HG03342 (cell line): ENCODE results near the gene GRID2.
"Not testable (repeated sequence)": the region's sequence is repeated elsewhere in the genome, so short reads cannot be mapped to it uniquely, and the experiment has no call there.

ENCODE experiments used
- ATAC-seq: cut with Tn5 transposase; IDR thresholded peaks from one replicate; pipeline ENCODE4 v1.9.1; 2021; ENCODE audit warnings: mild to moderate bottlenecking, moderate library complexity; ENCODE audit not compliant: unreplicated experiment

GRID2 gene

DNA sequence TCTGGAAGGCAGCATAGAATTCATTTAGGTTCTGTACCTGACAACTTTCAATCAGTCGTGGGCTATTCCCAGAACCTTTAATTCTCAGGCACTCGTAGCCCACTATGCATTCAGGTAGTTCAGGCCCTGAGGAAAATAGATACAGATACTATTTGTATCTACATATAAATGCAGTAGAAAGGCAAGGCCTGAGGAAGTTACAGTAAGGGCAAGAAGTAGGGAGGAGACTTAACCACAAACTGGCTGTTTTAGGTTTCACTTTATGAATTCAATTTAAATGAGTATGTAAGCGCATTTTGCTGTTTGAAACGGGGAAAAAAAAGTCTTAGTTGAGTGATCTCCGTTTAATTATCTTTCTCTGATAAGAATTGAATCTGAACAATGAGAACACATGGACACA, 995.4 kb downstream of the GRID2 start:
- no peak for ATAC-seq

DNA sequence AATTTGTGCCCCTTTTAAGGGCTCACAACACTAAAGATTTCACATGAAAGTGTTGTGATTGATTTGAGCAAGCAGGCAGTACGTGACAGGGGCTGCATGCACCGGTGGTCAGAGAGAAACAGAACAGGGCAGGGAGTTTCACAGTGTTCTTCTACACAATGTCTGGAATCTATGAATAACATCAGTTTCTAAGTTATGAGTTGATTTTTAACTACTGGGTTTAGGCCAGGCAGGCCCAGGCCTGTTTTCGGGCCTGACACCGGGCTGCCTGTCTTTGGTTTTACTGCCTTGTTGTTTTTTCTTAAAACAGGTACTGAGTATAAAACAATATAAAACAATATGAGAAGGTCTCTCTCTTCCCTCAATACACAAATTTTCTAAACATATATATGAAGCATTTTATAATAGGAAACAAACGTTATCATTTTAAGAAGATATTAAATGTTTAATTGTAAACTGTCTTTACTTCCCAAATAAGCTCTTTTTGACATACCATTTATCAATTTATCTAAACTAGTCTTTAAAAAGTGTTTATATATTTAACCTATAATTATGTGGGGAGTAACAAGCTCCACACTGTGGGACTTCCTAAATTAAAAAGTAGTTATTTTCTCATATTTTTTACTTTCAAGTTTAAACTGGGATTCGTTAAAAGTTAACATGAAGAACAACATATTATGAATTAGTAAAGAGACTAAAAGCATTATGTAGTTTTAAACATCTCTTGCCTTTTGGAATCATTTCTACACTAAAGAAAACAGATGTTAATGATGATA, 997.2 kb downstream of the GRID2 start:
- not testable (repeated sequence) for ATAC-seq

DNA sequence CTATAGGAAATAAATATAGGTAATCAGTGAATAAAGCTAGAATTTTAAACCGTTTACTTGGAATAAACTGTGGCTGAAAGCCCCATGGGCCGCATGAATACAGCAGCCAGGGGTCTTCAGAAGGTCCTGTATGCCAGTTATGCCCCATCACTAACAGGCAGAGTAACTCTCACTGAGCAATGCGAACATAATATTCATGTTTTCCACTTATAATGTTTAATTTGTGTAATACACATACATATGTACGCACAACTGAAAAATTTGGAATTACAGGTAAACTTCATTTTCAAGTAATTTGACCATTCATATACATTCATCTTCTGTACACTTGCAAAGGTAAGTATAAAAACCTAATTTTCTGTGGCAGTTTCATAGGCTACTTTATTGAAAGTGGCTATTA, 998.5 kb downstream of the GRID2 start:
- ATAC-seq, result no peak

DNA sequence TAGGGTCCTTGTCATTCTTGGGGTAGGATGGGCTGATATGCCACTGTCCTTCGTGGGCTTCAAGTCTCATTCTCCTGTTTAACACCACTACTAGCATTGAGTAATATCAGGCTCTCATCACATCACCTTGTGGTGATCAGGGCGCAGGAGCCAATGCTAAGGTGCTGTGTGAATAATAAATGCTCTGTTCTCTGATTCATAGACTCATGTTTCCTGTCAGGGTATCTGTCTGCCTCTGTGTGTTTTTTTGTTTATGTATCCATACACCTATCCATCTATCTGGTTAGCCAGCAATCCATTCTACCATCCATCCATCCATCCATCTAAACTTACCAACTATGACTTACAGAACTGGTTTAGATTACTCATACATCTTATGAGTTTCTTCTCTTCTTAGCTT, 999.7 kb downstream of the GRID2 start:
- ATAC-seq, result no peak

DNA sequence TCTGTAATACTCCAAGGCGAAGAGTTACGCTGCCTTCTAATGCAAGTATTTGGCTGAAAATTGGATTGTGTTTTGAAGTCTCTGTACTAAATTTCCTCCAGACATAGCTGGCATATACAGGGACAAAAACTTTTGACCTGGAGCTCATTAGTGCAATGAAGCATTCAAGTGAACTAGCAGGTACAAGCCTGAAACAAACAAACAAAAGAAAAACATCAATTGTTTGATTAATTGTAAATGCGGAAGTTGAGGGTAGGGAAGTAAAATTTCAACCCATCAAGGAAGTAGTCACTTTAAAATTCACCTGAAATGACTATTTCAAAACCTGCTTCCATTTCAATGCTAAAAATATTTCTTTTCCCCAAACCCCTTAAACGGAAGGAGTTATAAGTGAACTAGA, 1008.5 kb downstream of the GRID2 start:
- ATAC-seq, result no peak

DNA sequence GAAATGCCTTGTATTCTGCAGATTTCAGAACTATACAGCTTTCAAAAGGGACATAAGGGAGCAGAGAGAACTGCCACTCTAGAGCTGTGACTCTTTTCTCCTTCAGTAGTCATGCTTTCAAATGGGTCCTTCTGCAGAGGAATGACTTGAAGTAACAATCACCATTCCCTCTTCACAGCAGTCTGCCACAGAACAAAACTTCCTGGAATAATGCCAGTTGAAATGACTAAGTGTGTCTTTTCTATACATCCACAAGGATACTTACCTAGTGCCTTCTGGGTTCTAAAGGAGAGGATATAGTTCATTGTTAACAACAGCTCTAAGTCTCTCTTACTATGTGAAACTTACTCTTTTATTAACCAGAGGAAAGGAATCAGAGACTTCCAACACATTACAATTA, 1009.4 kb downstream of the GRID2 start:
- no peak for ATAC-seq

DNA sequence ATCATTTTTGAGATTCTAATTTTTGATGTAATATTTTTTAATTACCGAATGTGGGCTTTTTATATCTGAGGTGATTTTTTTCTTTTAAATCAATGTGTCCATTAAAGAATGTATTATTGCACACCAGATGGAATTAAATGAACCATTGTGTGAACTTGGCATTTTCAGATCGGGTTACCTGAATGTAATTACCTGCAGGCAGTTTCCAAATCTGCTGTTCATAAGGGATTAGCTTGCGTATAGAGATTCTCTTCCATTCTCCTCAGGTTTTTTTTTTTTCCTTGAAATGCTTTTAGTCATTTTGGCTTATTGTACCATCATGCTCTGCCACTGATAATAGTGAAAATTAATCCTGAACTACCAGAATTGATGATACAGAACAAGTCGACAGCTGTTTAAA, 1013.3 kb downstream of the GRID2 start:
- ATAC-seq, result no peak

DNA sequence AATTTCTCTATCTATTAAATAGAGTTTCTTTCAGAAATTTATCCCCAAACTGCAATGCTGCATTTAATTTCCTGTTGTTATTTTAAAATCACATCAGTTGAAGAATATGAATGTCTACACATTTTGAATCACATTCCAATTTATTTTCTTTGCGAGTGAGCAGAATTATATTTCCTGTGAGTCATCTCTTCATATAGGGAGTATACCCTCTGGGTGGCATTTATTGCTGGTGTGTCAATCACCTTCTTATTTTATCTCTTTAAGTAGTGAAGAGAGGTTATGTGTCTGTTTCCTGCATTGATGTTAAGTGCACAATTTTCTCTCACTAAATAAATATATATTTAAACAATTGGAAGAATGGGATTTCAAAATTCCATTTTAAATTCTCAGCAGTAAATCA, 1013.8 kb downstream of the GRID2 start:
- ATAC-seq, result no peak

DNA sequence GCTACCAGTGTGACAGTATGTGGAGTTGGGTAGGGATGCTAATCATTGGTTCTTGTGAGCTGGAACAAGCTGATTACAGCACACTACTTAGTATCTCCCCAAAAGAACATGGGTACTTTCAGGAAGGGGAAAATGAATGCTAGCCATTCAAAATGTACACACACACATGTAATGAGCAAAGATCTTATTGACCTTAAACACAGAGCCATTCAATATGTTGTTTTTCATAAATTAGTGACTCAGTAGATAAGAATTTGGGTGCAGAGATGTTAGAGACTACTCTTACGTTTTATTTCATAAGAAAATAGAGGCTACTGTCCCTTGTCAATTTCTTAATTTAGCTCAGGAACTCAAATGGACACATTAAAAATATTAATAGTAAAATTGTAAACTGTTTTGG, 1015.3 kb downstream of the GRID2 start:
- ATAC-seq, result no peak

DNA sequence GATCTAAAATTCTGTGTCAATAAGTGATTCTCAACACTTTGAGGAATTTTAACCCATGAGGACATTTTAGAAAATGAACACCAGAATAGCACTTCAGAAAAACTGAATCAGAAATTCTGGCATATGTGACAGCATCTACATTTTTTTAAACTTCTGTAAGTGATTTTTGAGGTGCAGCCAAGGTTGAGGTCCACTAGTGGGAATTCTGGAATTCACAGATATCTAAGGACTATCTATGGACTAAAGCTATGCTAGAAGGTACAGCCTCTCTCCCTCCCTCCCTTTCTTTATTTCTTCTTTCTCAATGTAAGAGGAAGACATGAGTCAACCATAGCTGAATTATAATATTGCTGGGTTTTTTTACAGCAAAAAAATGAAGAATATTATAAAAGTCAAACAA, 1016.6 kb downstream of the GRID2 start:
- ATAC-seq, result no peak

DNA sequence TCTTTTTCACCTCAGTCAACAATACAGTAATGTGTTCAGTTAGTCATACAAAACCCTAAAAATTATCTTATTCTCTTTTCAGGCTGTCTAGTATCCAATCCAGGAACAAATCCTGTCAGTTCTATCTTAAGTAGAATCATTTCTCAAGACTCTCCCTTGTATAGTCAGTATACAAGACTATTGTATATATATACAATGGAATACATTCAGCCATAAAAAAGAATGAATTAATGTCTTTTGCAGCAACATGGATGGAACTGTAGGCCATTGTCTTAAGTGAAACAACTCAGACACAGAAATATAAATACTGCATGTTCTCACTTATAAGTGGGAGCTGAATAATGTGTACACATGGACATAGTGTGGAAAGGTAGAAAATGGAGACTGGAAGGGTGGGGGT, 1023.6 kb downstream of the GRID2 start:
- ATAC-seq, result no peak

DNA sequence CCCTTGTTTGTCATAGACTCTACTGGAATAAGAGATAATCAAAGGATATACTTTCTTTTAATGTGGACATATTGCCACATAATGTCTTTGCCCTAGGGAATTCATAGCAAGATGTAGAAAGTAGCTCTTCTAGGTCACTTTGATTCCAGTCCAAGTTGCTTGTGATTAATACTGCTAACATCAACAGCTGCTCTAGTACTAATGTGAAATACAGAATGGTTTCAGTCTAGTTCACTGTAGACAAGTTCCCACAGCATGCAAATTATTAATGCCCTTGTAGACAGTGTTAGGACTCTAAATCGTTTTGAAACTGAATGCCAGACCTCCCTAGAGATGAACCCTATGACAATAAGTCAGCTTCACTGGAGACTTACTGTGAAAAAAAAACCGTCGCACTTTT, 1030.2 kb downstream of the GRID2 start:
- ATAC-seq, result peak; percentile 88

DNA sequence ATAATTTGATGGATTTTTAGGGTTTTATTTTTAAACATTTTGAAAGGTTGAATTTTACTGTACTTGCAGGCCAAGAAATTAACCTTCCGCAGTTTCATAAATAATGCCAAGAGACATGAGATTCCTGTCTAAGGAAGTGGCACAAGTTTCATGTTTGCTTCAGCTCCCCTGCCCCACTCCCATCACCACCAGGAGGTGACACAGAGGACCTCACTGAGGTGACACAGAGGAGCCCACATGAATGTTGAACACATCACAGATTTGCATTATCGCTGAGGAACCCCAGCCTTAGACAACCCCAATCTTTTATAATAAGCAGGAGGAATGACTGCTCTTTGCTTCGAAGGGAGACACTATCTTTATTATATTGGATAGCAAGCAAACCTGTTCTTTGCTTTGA, 1033.4 kb downstream of the GRID2 start:
- no peak for ATAC-seq

DNA sequence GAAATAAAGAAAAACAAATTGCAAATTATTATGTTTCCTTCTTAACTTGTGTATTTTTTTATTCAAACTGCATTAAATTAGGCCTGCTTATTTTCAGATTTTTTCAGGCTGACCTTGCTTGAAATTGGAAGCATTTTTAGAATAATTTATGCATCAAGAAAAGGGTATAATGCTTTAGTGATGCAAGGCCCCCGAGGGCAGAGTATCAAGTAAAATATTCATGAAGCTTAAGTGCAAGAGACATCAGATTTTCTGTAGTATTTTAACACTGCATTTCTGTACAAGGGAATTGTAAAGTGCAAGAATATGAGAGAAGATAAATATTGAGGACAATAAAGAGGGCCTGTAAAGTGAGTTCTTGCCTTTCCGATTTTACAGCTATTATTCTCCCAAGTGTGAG, 1039.0 kb downstream of the GRID2 start:
- ATAC-seq, result no peak

DNA sequence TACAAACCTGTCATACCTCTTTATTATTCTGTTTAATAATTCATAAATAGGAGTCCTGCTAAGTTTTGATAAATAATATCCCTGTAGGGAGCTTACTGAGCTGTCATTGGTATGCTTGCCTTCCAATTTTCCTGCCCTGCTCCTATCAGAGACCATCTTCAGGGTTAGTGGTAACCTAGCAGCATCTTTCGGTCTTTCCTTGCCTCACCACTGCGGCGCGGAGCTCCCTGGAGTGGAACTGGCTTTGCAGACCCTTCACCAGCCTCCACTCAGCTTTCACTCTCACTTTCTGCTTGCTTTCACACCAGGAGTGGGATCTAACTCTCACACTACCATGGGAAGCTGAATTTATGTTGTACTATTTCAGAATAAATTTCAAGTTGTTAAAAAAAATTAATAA, 1043.1 kb downstream of the GRID2 start:
- ATAC-seq, result no peak

DNA sequence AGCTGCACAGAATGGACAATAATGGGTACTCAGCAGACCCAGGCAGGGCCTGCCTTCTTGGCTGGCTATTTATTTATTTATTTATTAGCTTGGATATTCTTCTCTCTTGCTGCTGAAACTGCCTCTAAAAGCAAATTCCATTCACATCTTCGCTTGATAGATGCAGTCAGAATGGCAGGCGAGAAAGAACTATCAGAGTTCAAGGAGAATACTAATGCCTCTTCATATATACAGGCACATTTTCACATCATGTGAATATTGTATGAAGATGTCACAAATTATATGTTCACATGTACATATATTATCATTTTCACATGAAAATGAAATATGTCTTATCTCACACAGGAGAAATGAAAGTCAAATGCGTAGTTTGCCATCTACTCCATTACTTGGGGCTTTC, 1045.1 kb downstream of the GRID2 start:
- no peak for ATAC-seq

DNA sequence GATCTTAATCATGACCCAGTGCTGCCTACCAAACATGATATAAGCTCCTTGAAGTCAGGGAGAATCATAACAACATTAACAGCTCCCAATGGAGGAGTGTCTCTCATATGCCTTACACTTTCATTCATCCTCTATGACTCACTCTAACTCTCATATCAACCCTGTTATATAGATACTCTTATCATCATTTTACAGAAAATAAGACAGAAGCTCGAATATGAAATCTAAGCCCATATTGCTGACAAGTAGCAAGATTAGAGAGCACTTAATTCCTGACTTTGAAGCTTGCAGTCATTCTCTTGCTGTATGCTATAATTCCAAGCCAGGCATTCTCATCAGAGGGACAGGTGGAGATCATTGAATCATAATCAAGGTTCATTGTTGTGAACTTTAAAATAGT, 1048.1 kb downstream of the GRID2 start:
- ATAC-seq, result no peak

DNA sequence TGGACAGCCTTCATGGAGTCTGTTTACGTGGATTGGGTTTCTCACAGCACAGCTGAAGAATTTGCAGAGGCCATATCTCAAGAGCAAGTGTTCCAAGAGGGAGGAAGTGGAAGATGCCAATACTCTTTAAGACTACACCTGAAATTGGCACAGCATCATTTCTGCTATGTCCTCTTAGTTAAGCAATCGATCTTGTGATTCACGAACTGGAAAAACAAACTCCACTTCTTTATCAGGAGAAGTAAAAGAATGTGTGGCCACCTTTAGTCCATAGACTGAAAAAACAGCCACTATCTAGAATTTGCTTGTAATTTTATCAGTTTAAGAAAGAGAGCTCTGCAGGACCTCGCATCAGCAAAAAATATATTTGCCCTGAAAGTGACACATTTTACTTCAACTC, 1051.6 kb downstream of the GRID2 start:
- no peak for ATAC-seq

DNA sequence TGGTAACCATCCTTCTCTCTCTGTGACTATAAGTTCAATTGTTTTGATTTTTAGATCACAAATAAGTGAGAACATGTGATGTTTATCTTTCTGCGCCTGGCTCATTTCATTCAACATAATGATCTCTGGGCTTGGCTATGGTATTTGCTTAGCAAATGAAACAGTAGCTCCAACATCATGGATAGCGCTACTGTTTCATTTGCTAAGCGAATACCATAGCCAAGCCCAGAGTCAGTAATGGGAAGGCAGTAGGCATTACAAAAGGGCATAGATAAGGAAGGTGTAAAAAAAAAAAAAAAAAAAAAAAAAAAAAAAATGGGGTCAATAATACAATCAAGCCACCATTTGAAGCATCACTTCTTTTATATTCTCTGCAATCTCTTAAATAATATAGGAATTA, 1055.8 kb downstream of the GRID2 start:
- ATAC-seq, result no peak

DNA sequence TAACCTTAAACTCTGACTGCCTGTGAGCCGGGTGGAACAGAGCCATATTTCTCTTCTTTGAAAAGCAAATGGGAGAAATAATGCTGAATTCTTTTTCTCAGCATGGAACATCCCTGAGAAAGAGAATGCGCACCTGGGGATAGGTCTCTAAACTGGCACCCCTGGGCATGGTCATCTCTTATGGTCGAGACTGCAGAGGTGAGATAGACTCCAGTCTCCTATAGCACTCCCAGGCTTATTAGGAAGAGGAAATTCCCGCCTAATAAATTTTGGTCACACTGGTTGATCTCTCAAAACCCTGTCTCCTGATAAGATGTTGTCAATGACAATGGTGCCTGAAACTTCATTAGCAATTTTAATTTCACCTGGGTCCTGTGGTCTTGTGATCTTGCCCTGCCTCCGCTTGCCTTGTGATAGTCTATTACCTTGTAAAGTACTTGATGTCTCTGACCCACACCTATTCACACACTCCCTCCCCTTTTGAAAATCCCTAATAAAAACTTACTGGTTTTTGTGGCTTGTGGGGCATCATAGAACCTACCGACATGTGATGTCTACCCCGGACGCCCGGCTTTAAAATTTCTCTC, 1062.5 kb downstream of the GRID2 start:
- not testable (repeated sequence) for ATAC-seq

DNA sequence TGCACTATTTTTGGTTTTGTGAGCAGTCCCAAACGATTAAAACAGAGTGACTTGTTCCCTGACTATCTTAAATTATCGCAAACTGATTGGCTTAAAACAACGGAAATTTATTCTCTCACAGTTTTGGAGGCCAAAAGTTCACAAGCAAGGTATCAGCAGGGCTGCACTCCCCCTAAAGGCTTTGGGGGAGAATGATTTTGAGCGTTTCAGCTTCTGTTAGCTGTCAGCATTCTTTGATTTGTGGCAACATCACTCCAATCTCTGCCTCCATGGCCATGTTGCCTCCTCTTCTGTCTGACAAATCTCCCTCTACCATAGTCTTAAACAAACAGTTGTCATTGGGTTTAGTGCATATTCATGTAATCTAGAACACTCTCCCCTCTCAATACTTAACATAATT, 1065.2 kb downstream of the GRID2 start:
- no peak for ATAC-seq

DNA sequence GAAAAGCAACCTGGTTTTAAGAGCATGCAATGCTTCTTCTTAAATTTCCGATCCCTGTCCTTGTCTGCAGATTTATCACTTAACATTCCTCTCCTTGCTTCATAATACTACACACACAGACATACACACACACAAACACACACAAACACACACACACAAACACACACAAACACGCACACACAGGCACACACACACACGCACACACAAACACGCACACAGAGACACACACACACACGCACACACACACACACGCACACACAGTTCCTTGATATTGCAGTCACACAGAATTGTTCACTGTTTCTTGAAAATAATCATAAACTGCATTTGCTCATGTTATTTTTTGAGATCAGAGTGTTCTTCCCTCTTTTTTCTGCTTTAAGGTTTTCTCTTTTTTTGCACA, 1066.5 kb downstream of the GRID2 start:
- ATAC-seq, result no peak
